SK-N-SH (cell line): ENCODE measurements around the gene ZMAT5.

ENCODE experiments used
- CHD2 ChIP-seq: fragments of 150-350 bp; IDR thresholded peaks from 2 replicates; pipeline ENCODE4 v1.6.1; 2018; ENCODE audit warnings: low read length; ENCODE audit not compliant: partially characterized antibody
- ELF1 ChIP-seq: IDR thresholded peaks from 2 replicates; pipeline ENCODE4 v1.4.0; 2012
- EP300 ChIP-seq, 2 experiments: IDR thresholded peaks; 2 replicates each; pipeline versions ENCODE4 v1.4.0 to v1.6.1; 2012; ENCODE audit warnings: borderline replicate concordance in 1 of 2, low read depth in 1 of 2, low read length in 1 of 2
- GABPA ChIP-seq: IDR thresholded peaks from 2 replicates; pipeline ENCODE4 v1.4.0; 2012; ENCODE audit warnings: low read depth, mild to moderate bottlenecking
- GATA2 ChIP-seq: sonication (generic); formaldehyde crosslinking; IDR thresholded peaks from 2 replicates; pipeline ENCODE4 v1.5.0; 2020; ENCODE audit warnings: mild to moderate bottlenecking, missing genetic modification reagents
- RAD21 ChIP-seq: IDR thresholded peaks from 2 replicates; pipeline ENCODE4 v1.6.1; 2012; ENCODE audit warnings: mild to moderate bottlenecking, low read length
- SIN3A ChIP-seq: IDR thresholded peaks from 2 replicates; pipeline ENCODE4 v1.6.1; 2012; ENCODE audit warnings: low read depth, mild to moderate bottlenecking, low read length, moderate library complexity, borderline replicate concordance
- TF ChIP-seq, protein P1 (sequence below): fragments of 200-600 bp; sonication (generic); IDR thresholded peaks from 2 replicates; pipeline ENCODE4 v1.6.1; 2017; ENCODE audit warnings: antibody characterized with exemption, mild to moderate bottlenecking, moderate library complexity
- TF ChIP-seq, protein P2 (sequence below): IDR thresholded peaks from 2 replicates; pipeline ENCODE4 v1.6.1; 2012; ENCODE audit warnings: mild to moderate bottlenecking, low read depth, low read length, moderate library complexity
- TF ChIP-seq, protein P3 (sequence below): IDR thresholded peaks from 2 replicates; pipeline ENCODE4; 2012

DNA sequence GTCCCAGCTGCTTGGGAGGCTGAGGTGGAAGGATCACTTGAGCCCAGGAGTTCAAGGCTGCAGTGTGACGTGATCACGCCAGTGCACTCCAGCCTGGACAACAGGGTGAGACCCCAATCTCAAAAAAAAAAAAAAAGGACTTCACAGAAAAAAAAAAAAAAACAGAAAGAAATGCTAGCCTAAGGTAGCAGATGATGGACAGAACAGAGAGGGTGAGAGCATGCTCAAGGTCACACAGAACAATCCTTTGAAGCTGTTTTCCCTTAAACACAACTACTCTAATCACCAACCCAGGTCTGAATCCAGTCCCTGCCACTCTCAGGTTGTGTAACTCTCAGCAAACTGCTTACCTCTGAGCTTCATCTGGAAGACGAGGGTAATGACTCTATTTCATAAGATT, 9.7 kb downstream of the ZMAT5 start:
- TF ChIP-seq, protein P1, sequence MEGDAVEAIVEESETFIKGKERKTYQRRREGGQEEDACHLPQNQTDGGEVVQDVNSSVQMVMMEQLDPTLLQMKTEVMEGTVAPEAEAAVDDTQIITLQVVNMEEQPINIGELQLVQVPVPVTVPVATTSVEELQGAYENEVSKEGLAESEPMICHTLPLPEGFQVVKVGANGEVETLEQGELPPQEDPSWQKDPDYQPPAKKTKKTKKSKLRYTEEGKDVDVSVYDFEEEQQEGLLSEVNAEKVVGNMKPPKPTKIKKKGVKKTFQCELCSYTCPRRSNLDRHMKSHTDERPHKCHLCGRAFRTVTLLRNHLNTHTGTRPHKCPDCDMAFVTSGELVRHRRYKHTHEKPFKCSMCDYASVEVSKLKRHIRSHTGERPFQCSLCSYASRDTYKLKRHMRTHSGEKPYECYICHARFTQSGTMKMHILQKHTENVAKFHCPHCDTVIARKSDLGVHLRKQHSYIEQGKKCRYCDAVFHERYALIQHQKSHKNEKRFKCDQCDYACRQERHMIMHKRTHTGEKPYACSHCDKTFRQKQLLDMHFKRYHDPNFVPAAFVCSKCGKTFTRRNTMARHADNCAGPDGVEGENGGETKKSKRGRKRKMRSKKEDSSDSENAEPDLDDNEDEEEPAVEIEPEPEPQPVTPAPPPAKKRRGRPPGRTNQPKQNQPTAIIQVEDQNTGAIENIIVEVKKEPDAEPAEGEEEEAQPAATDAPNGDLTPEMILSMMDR, result no peak
- no peak for TF ChIP-seq RAD21
- TF ChIP-seq GABPA, result no peak
- TF ChIP-seq ELF1, result no peak
- no peak for TF ChIP-seq GATA2 (CRISPR knock-in tag)
- TF ChIP-seq EP300 (IDR thresholded peaks at IDR 0.05; ENCODE audit: borderline replicate concordance in 1 of 2, low read depth in 1 of 2, low read length in 1 of 2), result no peak
- TF ChIP-seq CHD2, result no peak
- TF ChIP-seq, protein P2, sequence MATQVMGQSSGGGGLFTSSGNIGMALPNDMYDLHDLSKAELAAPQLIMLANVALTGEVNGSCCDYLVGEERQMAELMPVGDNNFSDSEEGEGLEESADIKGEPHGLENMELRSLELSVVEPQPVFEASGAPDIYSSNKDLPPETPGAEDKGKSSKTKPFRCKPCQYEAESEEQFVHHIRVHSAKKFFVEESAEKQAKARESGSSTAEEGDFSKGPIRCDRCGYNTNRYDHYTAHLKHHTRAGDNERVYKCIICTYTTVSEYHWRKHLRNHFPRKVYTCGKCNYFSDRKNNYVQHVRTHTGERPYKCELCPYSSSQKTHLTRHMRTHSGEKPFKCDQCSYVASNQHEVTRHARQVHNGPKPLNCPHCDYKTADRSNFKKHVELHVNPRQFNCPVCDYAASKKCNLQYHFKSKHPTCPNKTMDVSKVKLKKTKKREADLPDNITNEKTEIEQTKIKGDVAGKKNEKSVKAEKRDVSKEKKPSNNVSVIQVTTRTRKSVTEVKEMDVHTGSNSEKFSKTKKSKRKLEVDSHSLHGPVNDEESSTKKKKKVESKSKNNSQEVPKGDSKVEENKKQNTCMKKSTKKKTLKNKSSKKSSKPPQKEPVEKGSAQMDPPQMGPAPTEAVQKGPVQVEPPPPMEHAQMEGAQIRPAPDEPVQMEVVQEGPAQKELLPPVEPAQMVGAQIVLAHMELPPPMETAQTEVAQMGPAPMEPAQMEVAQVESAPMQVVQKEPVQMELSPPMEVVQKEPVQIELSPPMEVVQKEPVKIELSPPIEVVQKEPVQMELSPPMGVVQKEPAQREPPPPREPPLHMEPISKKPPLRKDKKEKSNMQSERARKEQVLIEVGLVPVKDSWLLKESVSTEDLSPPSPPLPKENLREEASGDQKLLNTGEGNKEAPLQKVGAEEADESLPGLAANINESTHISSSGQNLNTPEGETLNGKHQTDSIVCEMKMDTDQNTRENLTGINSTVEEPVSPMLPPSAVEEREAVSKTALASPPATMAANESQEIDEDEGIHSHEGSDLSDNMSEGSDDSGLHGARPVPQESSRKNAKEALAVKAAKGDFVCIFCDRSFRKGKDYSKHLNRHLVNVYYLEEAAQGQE, result no peak
- no peak for TF ChIP-seq SIN3A
- TF ChIP-seq, protein P3, sequence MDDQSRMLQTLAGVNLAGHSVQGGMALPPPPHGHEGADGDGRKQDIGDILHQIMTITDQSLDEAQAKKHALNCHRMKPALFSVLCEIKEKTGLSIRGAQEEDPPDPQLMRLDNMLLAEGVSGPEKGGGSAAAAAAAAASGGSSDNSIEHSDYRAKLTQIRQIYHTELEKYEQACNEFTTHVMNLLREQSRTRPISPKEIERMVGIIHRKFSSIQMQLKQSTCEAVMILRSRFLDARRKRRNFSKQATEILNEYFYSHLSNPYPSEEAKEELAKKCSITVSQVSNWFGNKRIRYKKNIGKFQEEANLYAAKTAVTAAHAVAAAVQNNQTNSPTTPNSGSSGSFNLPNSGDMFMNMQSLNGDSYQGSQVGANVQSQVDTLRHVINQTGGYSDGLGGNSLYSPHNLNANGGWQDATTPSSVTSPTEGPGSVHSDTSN, result no peak
